Measurements from ENCODE around the gene ZFP36L2.

The ZFP36L2 gene

GRCh38 chr2:43238813-43239212, 12.4 kb upstream of the ZFP36L2 start:
- DNase-seq (ENCODE audit: low read depth in 1 of 2, low spot score in 1 of 2), result no peak
- in situ Hi-C loops (cut with HindIII; ENCODE audit: low pct_unique_long_range_greater_than_20kb, low sequenced_read_pairs), result no loop called here
- TF ChIP-seq JUND (IDR thresholded peaks at IDR 0.05; ENCODE audit: low read depth), result no peak

- no peak for DNase-seq (ENCODE audit: low read depth in 1 of 2, low spot score in 1 of 2)
- in situ Hi-C loops (cut with HindIII; ENCODE audit: low pct_unique_long_range_greater_than_20kb, low sequenced_read_pairs), result no loop called here
- no peak for TF ChIP-seq JUND (IDR thresholded peaks at IDR 0.05; ENCODE audit: low read depth)
Observed at GRCh38 chr2:43238176-43238575, 11.8 kb upstream of the ZFP36L2 start.

- DNase-seq (ENCODE audit: low read depth in 1 of 2, low spot score in 1 of 2), result no peak
- TF ChIP-seq JUND (IDR thresholded peaks at IDR 0.05; ENCODE audit: low read depth), result no peak
- in situ Hi-C loops (cut with HindIII; ENCODE audit: low pct_unique_long_range_greater_than_20kb, low sequenced_read_pairs), result no loop called here
Observed at GRCh38 chr2:43233218-43234212, 7.1 kb upstream of the ZFP36L2 start.

- in situ Hi-C loops (cut with HindIII; ENCODE audit: low pct_unique_long_range_greater_than_20kb, low sequenced_read_pairs), result no loop called here
- no peak for DNase-seq (ENCODE audit: low read depth in 1 of 2, low spot score in 1 of 2)
- no peak for TF ChIP-seq JUND (IDR thresholded peaks at IDR 0.05; ENCODE audit: low read depth)
Observed at GRCh38 chr2:43230951-43231827, 4.8 kb upstream of the ZFP36L2 start.

GRCh38 chr2:43230351-43230885, 4.0 kb upstream of the ZFP36L2 start:
- no peak for TF ChIP-seq JUND (IDR thresholded peaks at IDR 0.05; ENCODE audit: low read depth)
- DNase-seq (ENCODE audit: low read depth in 1 of 2, low spot score in 1 of 2), result peak in 1 of 2 experiments; percentile 25
- in situ Hi-C loops (cut with HindIII; ENCODE audit: low pct_unique_long_range_greater_than_20kb, low sequenced_read_pairs), result no loop called here

DNA sequence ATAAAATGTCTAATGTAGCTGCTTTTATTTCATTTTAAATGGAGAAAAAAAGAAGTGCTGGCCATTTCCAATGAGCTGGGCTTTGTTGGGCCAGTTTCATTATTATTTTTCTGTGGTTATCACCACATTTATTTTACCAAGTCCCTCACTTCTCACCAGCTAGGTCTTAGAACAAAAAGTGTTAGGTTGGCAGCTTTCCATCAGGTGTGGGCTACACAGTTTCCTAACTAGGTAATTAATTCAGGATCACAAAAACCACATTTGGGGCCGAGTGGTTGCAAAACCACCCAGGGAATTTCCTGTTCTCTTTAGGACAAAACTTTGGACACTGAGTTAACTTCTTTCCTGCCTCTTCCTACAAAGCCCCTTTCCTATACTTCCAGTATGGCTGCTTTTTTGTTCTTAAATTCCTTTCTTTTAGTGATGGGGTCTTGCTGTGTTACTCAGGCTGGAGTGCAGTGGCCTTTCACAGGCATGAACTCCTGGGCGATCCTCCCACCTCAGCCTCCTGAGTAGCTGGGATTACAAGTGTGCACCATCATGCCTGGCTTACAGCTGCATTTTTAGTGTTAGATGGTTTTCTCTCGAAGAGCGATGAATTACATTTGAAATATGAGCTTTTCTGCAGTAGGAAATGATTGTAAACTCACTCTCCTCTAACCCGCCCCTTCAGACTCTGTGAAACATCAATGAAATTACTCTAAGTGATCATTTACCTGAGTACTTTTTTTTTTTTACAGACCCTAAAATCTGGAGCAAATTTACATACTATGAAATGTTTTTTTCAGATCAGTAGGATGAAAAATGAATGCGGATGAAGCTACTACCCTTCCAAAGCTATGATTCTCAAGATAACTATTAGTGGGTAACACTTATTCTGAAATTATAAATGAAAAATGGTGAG, 2.6 kb upstream of the ZFP36L2 start:
- no peak for TF ChIP-seq JUND (IDR thresholded peaks at IDR 0.05; ENCODE audit: low read depth)
- no peak for DNase-seq (ENCODE audit: low read depth in 1 of 2, low spot score in 1 of 2)
- in situ Hi-C loops (cut with HindIII; ENCODE audit: low pct_unique_long_range_greater_than_20kb, low sequenced_read_pairs), result no loop called here

DNA sequence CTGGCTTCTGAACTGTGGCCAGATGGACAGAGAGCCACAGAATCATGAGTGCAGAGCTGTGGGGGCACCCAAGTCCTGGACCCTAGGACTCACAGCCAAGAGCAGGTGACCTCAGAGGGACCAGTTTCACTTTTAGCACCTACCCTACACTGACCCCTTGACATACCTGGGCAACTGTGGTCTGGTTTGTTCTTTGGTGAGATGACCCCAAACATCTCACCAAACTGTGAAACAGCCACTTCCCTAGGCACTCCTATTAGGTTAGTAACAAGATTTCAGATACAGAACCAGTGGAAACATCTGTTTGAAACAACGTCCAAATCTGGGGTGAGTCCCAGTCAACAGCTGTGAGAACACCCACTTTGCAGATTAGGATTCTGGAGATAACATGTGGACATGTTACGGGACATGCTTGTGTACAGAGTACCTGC, 1.9 kb upstream of the ZFP36L2 start:
- TF ChIP-seq JUND (IDR thresholded peaks at IDR 0.05; ENCODE audit: low read depth), result no peak
- in situ Hi-C loops (cut with HindIII; ENCODE audit: low pct_unique_long_range_greater_than_20kb, low sequenced_read_pairs), result no loop called here
- no peak for DNase-seq (ENCODE audit: low read depth in 1 of 2, low spot score in 1 of 2)

GRCh38 chr2:43227830-43228281, 1.4 kb upstream of the ZFP36L2 start:
- DNase-seq (ENCODE audit: low read depth in 1 of 2, low spot score in 1 of 2), result peak in 1 of 2 experiments; percentile 71
- no peak for TF ChIP-seq JUND (IDR thresholded peaks at IDR 0.05; ENCODE audit: low read depth)
- in situ Hi-C loops (cut with HindIII; ENCODE audit: low pct_unique_long_range_greater_than_20kb, low sequenced_read_pairs), result no loop called here

DNA sequence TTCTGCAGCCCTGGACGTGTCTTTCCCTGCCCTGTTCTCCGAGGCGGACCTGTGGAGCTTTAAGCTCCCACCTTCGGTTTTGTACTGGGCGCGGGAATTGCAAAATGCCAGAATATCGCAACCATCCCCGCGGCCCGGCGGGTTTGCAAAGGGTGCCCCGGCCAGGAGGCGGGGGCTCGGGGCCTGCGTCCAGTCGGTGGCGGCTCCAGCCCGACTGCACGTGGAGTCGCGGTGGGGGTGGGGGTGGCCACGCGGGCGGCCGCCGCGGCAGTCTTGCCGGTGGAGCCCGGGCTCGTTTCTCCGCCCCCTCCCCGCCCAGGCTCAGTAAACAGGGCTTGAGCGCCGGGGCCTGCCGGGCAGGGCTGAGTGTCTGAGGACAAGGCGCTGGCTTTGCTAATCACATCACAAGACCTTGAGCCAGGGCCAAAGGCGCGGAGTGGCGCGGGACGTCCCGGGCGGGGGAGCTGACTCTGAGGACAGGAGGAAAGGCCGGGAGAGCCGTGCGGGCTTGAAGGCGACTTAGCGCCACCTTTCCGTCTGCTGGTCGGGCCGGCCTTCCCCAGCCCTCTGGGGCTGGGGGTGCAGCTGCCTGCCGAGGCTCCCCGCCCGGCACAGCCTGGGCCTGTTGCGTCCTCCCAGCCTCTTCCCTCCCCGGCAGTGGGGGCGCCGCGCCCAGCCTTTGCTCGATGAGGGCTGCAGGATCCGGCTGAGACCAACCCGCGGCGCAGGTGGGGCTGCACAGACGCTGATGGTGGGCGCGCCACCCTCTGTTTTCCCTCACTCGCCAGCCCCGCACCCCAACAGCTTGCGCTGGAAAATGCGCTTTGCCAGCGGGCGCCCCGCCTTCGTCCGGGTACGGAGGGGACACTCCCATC, 786 bp upstream of the ZFP36L2 start:
- TF ChIP-seq JUND (IDR thresholded peaks at IDR 0.05; ENCODE audit: low read depth), result no peak
- in situ Hi-C loops (cut with HindIII; ENCODE audit: low pct_unique_long_range_greater_than_20kb, low sequenced_read_pairs), result no loop called here
- DNase-seq (ENCODE audit: low read depth in 1 of 2, low spot score in 1 of 2), result peak; percentile 73 to 89

DNA sequence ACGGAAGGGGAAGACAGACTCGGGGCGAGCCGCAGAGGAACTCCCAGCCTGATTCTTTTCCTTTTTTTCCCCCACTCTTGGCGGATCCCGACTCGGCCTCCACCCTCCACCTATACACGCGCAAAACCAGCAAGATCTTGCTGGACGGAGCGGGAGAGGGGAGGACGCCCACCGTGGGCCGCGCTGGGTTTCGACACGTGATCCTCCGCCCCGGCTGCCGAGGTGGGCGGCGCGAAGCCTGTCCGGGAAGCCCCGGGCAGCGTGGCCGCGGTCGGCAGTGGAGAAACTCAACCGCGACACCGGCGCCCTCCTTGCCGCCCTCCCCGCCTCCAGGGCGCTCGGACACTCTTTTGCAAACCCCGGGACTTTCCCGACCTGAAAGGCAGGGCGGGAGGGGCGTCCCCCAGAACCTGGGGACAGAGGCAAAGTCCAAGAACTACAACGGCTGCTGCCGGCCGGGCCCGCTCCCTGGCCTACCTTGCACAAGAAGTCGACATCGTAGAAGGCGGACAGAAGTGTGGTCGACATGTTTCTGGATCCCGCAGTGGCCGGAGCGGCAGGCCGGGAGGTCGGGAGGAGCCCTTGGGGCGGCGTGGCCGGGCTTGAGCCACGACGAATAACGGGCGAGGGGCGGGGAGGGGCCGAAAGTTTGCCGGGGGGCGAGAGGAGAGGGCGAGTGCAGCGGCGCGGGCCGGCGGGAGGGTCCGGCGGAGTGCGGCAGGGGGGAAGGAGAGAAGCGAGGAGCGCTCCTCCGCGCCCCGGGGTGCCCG, 433 bp downstream of the ZFP36L2 start:
- in situ Hi-C loops (cut with HindIII; ENCODE audit: low pct_unique_long_range_greater_than_20kb, low sequenced_read_pairs), result no loop called here
- peak; percentile 46 to 58 for DNase-seq (ENCODE audit: low read depth in 1 of 2, low spot score in 1 of 2)
- TF ChIP-seq JUND (IDR thresholded peaks at IDR 0.05; ENCODE audit: low read depth), result no peak
